SIG-M5 (cell line): ENCODE measurements around the gene ACTR6.

Source experiments
- DNase-seq: peaks from one replicate; lab custom pipeline; 2025; lab: John Stamatoyannopoulos, UW

The ACTR6 gene

DNA sequence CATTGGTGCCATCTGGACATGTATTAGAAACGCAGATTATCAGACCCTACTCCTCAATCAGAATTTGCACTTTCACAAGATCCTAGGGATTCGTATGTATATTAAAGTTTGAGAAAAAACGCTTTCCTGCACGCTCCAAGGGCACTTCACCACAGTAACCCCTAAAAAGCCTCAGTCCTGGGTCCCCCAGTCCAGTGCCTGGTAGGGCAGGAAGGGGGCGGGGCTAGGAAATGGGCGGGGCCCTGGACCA lies 65.9 kb downstream of the ACTR6 start:
- DNase-seq: no peak

GRCh38 chr12:100266835-100267602 lies 66.4 kb downstream of the ACTR6 start, which contains the start of the genes DEPDC4 and SCYL2:
Gene DEPDC4, minus strand, starts transcription at chr12:100267079. Its CDS starts 3 bp downstream, at chr12:100267076.
Gene SCYL2, plus strand, starts transcription at chr12:100267177. Its CDS starts 15,794 bp downstream, at chr12:100282971.
- peak; percentile 78 for DNase-seq

GRCh38 chr12:100267603-100268281 lies 67.1 kb downstream of the ACTR6 start:
- DNase-seq: no peak

DNA sequence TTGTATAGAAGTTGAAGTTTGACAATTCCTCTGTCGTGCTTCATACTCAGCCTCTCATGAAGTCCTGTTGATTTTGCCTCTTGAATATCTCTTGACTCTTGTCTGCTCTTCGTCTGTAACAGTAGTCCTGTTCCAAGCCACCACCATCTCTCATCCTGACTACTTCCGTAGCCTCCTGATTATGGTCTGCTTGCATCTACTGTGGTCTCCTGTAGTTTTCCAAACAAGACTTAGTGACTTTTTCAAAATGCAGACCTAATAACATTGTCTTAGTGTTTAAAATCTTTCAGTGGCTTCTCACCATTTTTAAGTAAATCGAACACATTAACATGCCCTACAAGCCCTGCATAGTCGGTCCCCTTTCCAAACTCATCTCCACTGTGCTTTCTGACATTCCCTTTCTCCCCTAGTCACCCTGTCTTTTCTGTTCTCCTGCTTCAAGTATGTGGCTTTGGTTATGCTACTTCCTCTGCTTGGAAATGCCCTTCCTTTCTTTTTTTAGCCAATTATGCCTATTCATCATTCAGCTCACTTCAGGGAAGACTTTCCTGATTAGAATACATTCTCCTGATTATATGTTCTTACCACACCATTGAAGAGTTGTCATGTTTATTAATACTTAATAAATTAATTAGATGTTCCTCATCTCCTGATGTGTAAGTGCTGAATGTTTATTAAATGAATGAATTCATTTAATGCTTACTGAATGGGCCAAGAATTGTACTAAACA lies 68.4 kb downstream of the ACTR6 start:
- no peak for DNase-seq

- no peak for DNase-seq
Observed at GRCh38 chr12:100273782-100274181, 73.2 kb downstream of the ACTR6 start.
